Medulla oblongata (tissue), 1 donor: Measurements from ENCODE around the gene PTRHD1.

Experiments used
- DNase-seq: peaks from one replicate; pipeline ENCODE4 v3.0.0-alpha.2; 2015; ENCODE audit errors: extremely low spot score

The PTRHD1 gene

GRCh38 chr2:24761866-24762265 is 31.3 kb downstream of the PTRHD1 start:
- peak; percentile 69 for DNase-seq

- no peak for DNase-seq
Observed at GRCh38 chr2:24756789-24757188, 36.4 kb downstream of the PTRHD1 start.

- DNase-seq, result no peak
Observed at GRCh38 chr2:24754985-24755705, 38.0 kb downstream of the PTRHD1 start.

- DNase-seq, result no peak
Observed at GRCh38 chr2:24749069-24749691, 44.0 kb downstream of the PTRHD1 start.

GRCh38 chr2:24747299-24747698 is 45.9 kb downstream of the PTRHD1 start:
- no peak for DNase-seq

- DNase-seq, result no peak
Observed at GRCh38 chr2:24745825-24746224, 47.4 kb downstream of the PTRHD1 start.

- peak; percentile 24 for DNase-seq
Observed at GRCh38 chr2:24744356-24744755, 48.8 kb downstream of the PTRHD1 start.

GRCh38 chr2:24743924-24744323 is 49.3 kb downstream of the PTRHD1 start:
- peak; percentile 28 for DNase-seq

GRCh38 chr2:24742730-24743129 is 50.5 kb downstream of the PTRHD1 start:
- DNase-seq, result no peak

GRCh38 chr2:24740142-24740541 is 53.0 kb downstream of the PTRHD1 start:
- DNase-seq, result no peak
